GM21723 (cell line): Measurements from ENCODE around the gene USP34.

ENCODE experiments used
- ATAC-seq: cut with Tn5 transposase; IDR thresholded peaks from one replicate; pipeline ENCODE4 v1.9.1; 2021; ENCODE audit warnings: mild to moderate bottlenecking, moderate library complexity; ENCODE audit not compliant: unreplicated experiment

The USP34 gene

GRCh38 chr2:61377046-61377445 lies 93.8 kb downstream of the USP34 start:
- no peak for ATAC-seq

DNA sequence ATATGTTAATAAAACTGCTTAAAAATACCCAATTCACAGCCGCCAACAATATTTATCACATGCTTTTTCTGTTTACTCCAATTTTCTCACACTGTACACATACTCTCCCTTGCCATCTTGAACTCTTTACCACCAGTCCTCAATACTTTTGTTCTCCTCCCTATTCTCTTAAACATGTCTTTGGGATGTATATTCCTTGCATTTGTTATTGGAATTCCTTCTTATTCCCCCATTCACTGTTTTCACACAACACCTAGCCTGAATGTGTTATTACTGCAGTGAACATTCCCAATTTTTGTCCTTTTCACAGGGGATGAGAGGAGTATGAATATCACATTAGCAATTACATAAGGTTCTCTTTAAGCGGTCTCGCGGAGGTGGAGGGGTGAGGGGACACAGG lies 94.7 kb downstream of the USP34 start:
- no peak for ATAC-seq

GRCh38 chr2:61371027-61371426 lies 99.9 kb downstream of the USP34 start:
- no peak for ATAC-seq

GRCh38 chr2:61368687-61369665 lies 101.9 kb downstream of the USP34 start:
- ATAC-seq, result no peak

GRCh38 chr2:61367177-61367576 lies 103.7 kb downstream of the USP34 start:
- ATAC-seq, result no peak

- ATAC-seq, result no peak
Measured at GRCh38 chr2:61363580-61363979, 107.3 kb downstream of the USP34 start.

DNA sequence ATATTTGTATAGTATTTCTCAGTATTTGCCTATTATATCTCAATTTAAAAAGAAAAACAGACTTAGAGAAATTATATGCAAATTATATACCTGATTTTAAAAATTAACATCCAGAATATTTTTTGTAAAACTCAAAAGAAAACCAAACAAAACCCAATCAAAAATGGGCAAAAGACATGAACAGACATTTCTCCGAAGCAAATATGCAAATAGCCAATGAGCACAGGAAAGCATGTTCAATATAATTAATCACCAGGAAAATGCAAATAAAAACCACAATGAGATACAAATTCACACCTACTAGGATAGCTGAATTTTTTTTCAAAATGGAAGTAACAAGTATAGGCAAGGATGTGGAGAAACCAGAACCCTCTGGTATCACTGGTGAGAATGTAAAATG lies 108.0 kb downstream of the USP34 start:
- no peak for ATAC-seq

DNA sequence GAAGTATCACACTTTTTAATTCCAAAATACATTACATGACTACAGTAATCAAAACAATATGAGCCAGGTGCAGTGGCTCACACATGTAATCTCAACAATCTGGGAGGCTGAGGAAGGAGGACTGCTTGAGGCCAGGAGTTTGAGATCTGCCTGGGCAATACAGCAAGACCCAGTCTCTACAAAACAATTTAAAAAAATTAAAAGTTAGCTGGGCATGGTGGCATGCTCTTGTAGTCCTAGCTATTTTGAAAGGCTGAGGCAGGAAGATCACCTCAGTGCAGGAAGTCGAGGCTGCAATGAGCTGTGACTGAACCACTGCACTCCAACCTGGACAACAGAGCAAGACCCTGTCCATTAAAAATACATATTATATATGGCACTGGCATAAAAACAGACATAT lies 109.8 kb downstream of the USP34 start:
- ATAC-seq, result no peak

DNA sequence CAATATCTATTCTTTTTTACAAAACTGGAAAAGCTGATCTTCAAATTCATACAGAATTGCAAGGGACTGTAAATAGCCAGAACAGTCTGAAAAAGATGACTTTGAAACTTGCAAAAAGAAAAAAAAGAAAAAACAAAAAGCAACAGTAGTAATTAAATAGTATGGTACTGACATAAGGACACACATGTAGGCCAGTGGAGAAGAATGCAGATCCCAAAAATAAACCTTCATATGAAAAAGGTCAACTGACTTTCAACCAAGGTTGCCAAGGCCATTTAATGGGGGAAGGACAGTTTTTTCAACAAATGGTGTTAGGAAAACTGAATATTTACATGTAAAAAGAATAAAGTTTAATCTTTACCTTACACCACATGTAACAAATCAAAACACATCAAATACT lies 111.8 kb downstream of the USP34 start:
- ATAC-seq, result no peak

GRCh38 chr2:61357681-61358080 lies 113.2 kb downstream of the USP34 start:
- no peak for ATAC-seq

DNA sequence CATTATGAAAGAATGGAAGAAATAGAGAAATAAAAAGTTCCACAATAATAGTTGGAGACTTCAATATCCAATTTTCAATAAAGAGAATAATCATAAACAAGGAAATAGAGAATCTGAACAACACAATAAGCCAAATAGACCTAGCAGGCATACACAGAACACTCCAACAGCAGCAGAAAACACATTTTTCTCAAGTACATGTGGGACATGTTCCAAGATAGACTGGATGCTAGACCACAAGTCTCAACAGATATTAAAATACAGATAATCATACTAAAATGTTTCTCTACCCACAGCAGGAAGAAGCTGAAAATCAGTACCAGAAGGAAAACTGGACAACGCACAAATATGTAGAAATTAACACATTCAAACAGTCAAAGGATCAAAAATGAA lies 113.9 kb downstream of the USP34 start:
- no peak for ATAC-seq

- no peak for ATAC-seq
Measured at GRCh38 chr2:61356261-61356957, 114.5 kb downstream of the USP34 start.

GRCh38 chr2:61354543-61355197 lies 116.2 kb downstream of the USP34 start:
- ATAC-seq, result no peak

- no peak for ATAC-seq
Measured at GRCh38 chr2:61353909-61354308, 117.0 kb downstream of the USP34 start.

DNA sequence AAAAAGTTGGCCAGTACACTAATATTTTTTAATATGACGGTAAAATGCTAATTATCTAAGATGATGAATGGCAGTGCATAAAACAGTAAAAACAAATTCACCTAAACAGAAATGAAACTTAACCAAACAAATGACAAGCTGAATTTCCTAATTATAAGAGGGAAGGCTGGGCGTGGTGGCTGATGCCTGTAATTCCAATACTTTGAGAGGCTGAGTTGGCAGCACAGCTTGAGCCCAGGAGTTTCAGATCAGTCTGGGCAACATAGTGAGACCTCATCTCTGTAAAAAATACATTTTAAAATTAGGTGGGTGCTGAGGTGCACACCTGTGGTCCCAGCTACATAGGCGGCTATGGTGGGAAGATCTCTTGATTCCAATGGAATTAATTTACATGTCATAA lies 120.1 kb downstream of the USP34 start:
- ATAC-seq, result no peak

DNA sequence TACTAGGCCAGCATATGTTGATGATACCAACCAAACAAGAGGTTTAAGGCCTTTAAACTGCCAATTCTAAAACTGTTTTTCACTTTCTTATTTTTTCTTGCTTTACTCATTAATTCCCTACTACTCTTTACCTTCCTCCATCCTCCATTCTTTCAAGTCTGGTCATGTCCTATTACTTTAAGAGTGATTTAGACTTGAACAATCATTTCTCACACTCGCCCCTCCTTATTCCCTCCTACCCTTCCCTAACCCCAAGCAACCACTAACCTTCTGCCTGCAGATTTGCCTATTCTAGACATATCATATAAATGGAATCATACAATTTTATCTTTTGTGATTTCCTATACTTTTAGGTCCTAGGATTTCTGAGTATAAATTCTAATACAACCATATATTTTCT lies 127.7 kb downstream of the USP34 start:
- no peak for ATAC-seq

DNA sequence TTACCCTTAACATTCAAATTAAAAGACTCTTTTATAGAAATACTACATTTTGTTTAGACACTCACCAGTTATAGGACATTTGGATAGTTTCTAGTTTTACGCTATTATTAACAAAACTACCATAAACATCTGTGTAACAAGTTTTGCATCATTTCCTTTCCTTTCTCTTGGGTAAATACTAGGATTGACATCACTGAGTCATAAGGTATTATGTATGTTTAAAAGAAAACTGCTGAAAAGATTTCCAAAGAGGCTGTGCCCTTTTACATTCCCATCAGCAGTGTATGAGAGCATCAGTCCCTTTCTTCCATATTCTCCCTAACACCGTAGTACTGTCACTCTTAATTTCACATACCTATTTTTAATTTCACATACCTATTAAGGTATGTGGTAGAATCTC lies 130.6 kb downstream of the USP34 start:
- ATAC-seq, result no peak

DNA sequence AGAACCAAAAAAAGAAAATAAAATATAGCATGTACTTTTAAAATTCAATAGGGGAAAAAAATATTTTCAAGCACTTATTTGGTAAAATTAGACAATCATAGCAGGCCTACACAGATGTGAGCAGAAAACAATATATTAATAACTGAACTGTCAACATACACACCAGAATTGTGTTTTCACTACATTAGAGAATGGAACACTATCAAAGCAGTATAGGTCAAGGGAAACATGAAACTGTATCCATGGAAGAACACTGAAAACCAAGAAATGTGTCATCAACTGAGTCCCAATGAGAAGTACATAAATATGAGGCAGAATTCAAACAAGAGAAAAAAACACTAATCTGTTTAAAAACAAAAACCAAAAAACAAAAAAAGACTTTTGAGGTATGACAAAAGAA lies 132.4 kb downstream of the USP34 start:
- ATAC-seq, result no peak

DNA sequence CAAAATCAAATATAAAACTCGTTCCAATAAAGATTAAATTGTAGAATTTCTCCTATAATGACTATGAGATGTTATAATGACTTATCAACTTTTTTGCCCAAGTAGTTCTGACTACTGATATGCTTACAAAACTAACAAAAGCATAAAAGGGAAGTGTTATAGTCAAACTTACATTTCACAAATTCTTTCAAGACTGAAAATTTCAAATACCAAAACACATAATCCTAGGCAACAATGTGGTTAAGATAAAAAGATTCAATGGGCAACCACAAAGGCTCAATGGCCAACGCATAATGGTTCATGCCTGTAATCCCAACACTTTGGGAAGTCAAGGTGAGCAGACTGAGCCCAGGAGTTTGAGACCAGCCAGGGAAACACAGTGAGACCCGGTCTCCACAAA lies 135.7 kb downstream of the USP34 start:
- no peak for ATAC-seq

DNA sequence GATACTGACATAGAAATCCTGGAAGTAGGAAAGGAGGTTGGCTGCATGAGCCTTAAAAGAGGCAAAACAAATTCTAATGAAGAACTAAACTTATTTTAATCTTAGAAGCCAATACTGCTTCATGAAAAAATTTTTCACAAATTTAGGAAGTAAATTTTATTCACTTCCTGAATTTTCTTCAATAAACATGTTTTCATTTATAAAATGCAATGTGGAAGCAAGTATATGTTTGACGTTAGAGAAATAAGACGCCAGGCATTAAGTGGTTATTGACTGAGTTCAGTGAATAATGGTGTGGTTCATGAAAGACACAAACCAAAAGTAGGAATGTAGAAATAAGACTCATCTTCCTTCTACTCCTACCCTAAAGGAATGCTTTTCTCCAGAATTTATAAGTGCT lies 136.4 kb downstream of the USP34 start:
- ATAC-seq, result no peak

DNA sequence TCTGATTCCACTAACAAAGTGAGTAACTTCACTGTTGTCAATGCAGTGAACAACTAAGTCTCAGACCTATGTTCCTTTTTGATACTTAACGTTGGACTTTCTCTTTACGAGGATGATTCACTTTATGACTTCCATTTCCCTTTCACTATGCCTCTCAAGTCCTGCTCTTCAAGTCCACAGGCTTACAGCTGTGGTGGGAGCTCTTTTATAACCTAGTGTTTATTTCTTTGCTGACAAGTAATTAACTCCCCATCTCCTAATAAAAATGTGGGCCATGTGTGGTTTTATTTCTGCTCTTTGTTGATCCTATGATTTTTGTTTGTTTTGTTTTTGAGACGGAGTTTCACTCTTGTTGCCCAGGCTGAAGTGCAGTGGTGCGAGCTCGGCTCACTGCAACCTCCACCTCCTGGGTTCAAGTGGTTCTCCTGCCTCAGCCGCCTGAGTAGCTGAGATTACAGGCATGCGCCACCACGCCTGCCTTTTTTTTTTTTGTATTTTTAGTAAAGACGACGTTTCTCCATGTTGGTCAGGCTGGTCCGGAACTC lies 142.1 kb downstream of the USP34 start:
- no peak for ATAC-seq
